Measurements from ENCODE around the gene BCLAF3. TPM values are rescaled to one million over a fixed set of nuclear protein-coding genes. Genes with fewer than 3 reads are reported as not detected.

BCLAF3 gene
- total RNA-seq: 5.4 and 6.2 TPM in 2 replicates

GRCh38 chrX:19990556-19991349 is at the start of gene BCLAF3:
Gene BCLAF3, minus strand, starts transcription at chrX:19991061. Its CDS starts 20,797 bp downstream, at chrX:19970264.
- DNase-seq (ENCODE audit: low spot score): peak; percentile 81
- Mint-ChIP-seq H3K9me3 (no peaks in the 10 kb centered on the region), H3K4me3 (peak within 1 kb of the TSS; percentile 94), H3K27me3 (ENCODE audit: insufficient read depth) (peaks cover 3% of the 10 kb centered on the region), H3K36me3 (ENCODE audit: low read depth) (peaks cover under 1% of the 10 kb centered on the region), H3K27ac (peak within 1 kb of the TSS; percentile 89), H3K4me1 (ENCODE audit: low read depth) (peaks cover 17% of the 10 kb centered on the region)
- intact Hi-C loops (cut with micrococcal nuclease): loop anchor here (1.0 to 10.0 kb wide), 11 partner anchors 26 to 1566 kb away; partner anchors contain the start of genes CDKL5, EIF1AX and PDHA1

GRCh38 chrX:20038966-20039365 is 48.1 kb upstream of the BCLAF3 start:
- intact Hi-C loops (cut with micrococcal nuclease): no loop called here
- DNase-seq (ENCODE audit: low spot score): no peak
- peaks cover 1% of the 10 kb centered on the region for H3K27me3 Mint-ChIP-seq (ENCODE audit: insufficient read depth)
- no peak overlapping the region for H3K27ac Mint-ChIP-seq
- no peaks in the 10 kb centered on the region for H3K36me3 Mint-ChIP-seq (ENCODE audit: low read depth)
- no peaks in the 10 kb centered on the region for H3K4me1 Mint-ChIP-seq (ENCODE audit: low read depth)
- no peak overlapping the region for H3K4me3 Mint-ChIP-seq
- H3K9me3 Mint-ChIP-seq: no peaks in the 10 kb centered on the region

- intact Hi-C loops (cut with micrococcal nuclease): no loop called here
- H3K4me3 Mint-ChIP-seq: no peak overlapping the region
- no peaks in the 10 kb centered on the region for H3K36me3 Mint-ChIP-seq (ENCODE audit: low read depth)
- no peaks in the 10 kb centered on the region for H3K4me1 Mint-ChIP-seq (ENCODE audit: low read depth)
- no peaks in the 10 kb centered on the region for H3K9me3 Mint-ChIP-seq
- H3K27ac Mint-ChIP-seq: no peak overlapping the region
- DNase-seq (ENCODE audit: low spot score): no peak
- no peaks in the 10 kb centered on the region for H3K27me3 Mint-ChIP-seq (ENCODE audit: insufficient read depth)
Observed at GRCh38 chrX:20037186-20037585, 46.3 kb upstream of the BCLAF3 start.

- Mint-ChIP-seq H3K27me3 (ENCODE audit: insufficient read depth) (no peaks in the 10 kb centered on the region), H3K36me3 (ENCODE audit: low read depth) (no peaks in the 10 kb centered on the region), H3K27ac (no peak overlapping the region), H3K9me3 (no peaks in the 10 kb centered on the region), H3K4me3 (no peak overlapping the region), H3K4me1 (ENCODE audit: low read depth) (no peaks in the 10 kb centered on the region)
- no peak for DNase-seq (ENCODE audit: low spot score)
- intact Hi-C loops (cut with micrococcal nuclease): no loop called here
Observed at GRCh38 chrX:20032201-20032600, 41.3 kb upstream of the BCLAF3 start.

GRCh38 chrX:20029728-20030127 is 38.9 kb upstream of the BCLAF3 start:
- intact Hi-C loops (cut with micrococcal nuclease): no loop called here
- H3K4me1 Mint-ChIP-seq (ENCODE audit: low read depth): no peaks in the 10 kb centered on the region
- H3K9me3 Mint-ChIP-seq: no peaks in the 10 kb centered on the region
- no peak overlapping the region for H3K27ac Mint-ChIP-seq
- no peaks in the 10 kb centered on the region for H3K27me3 Mint-ChIP-seq (ENCODE audit: insufficient read depth)
- no peak overlapping the region for H3K4me3 Mint-ChIP-seq
- no peak for DNase-seq (ENCODE audit: low spot score)
- no peaks in the 10 kb centered on the region for H3K36me3 Mint-ChIP-seq (ENCODE audit: low read depth)

GRCh38 chrX:20028588-20028987 is 37.7 kb upstream of the BCLAF3 start:
- Mint-ChIP-seq H3K36me3 (ENCODE audit: low read depth) (no peaks in the 10 kb centered on the region), H3K4me3 (no peak overlapping the region), H3K9me3 (no peaks in the 10 kb centered on the region), H3K27ac (no peak overlapping the region), H3K27me3 (ENCODE audit: insufficient read depth) (no peaks in the 10 kb centered on the region), H3K4me1 (ENCODE audit: low read depth) (no peaks in the 10 kb centered on the region)
- intact Hi-C loops (cut with micrococcal nuclease): no loop called here
- DNase-seq (ENCODE audit: low spot score): no peak

GRCh38 chrX:20026278-20026677 is 35.4 kb upstream of the BCLAF3 start:
- no peak overlapping the region for H3K27ac Mint-ChIP-seq
- H3K4me3 Mint-ChIP-seq: no peak overlapping the region
- no peaks in the 10 kb centered on the region for H3K9me3 Mint-ChIP-seq
- no peaks in the 10 kb centered on the region for H3K4me1 Mint-ChIP-seq (ENCODE audit: low read depth)
- intact Hi-C loops (cut with micrococcal nuclease): no loop called here
- H3K36me3 Mint-ChIP-seq (ENCODE audit: low read depth): no peaks in the 10 kb centered on the region
- DNase-seq (ENCODE audit: low spot score): no peak
- H3K27me3 Mint-ChIP-seq (ENCODE audit: insufficient read depth): no peaks in the 10 kb centered on the region

GRCh38 chrX:20019672-20020365 is 29.0 kb upstream of the BCLAF3 start:
- no peaks in the 10 kb centered on the region for H3K36me3 Mint-ChIP-seq (ENCODE audit: low read depth)
- peaks cover 10% of the 10 kb centered on the region for H3K9me3 Mint-ChIP-seq
- no peak for DNase-seq (ENCODE audit: low spot score)
- intact Hi-C loops (cut with micrococcal nuclease): no loop called here
- no peaks in the 10 kb centered on the region for H3K4me1 Mint-ChIP-seq (ENCODE audit: low read depth)
- no peaks in the 10 kb centered on the region for H3K27me3 Mint-ChIP-seq (ENCODE audit: insufficient read depth)
- H3K4me3 Mint-ChIP-seq: no peak overlapping the region
- no peak overlapping the region for H3K27ac Mint-ChIP-seq

- intact Hi-C loops (cut with micrococcal nuclease): no loop called here
- Mint-ChIP-seq H3K36me3 (ENCODE audit: low read depth) (no peaks in the 10 kb centered on the region), H3K4me1 (ENCODE audit: low read depth) (no peaks in the 10 kb centered on the region), H3K27ac (no peak overlapping the region), H3K9me3 (peaks cover 15% of the 10 kb centered on the region), H3K27me3 (ENCODE audit: insufficient read depth) (no peaks in the 10 kb centered on the region), H3K4me3 (no peak overlapping the region)
- DNase-seq (ENCODE audit: low spot score): no peak
Observed at GRCh38 chrX:20016616-20016945, 25.7 kb upstream of the BCLAF3 start.

- H3K27me3 Mint-ChIP-seq (ENCODE audit: insufficient read depth): no peaks in the 10 kb centered on the region
- intact Hi-C loops (cut with micrococcal nuclease): no loop called here
Observed at GRCh38 chrX:20015945-20016615, 25.2 kb upstream of the BCLAF3 start.

GRCh38 chrX:20015422-20015821 is 24.6 kb upstream of the BCLAF3 start:
- intact Hi-C loops (cut with micrococcal nuclease): no loop called here
- no peak for DNase-seq (ENCODE audit: low spot score)
- peaks cover 15% of the 10 kb centered on the region for H3K9me3 Mint-ChIP-seq
- no peak overlapping the region for H3K4me3 Mint-ChIP-seq
- H3K4me1 Mint-ChIP-seq (ENCODE audit: low read depth): no peaks in the 10 kb centered on the region
- H3K27me3 Mint-ChIP-seq (ENCODE audit: insufficient read depth): no peaks in the 10 kb centered on the region
- H3K36me3 Mint-ChIP-seq (ENCODE audit: low read depth): no peaks in the 10 kb centered on the region
- H3K27ac Mint-ChIP-seq: no peak overlapping the region

More at GRCh38 chrX:20015945-20016615, 25.2 kb upstream of the BCLAF3 start:
- H3K27ac Mint-ChIP-seq: no peak overlapping the region
- no peaks in the 10 kb centered on the region for H3K36me3 Mint-ChIP-seq (ENCODE audit: low read depth)
- H3K9me3 Mint-ChIP-seq: peaks cover 15% of the 10 kb centered on the region
- DNase-seq (ENCODE audit: low spot score): no peak
- no peak overlapping the region for H3K4me3 Mint-ChIP-seq
- no peaks in the 10 kb centered on the region for H3K4me1 Mint-ChIP-seq (ENCODE audit: low read depth)

- Mint-ChIP-seq H3K4me1 (ENCODE audit: low read depth) (no peaks in the 10 kb centered on the region), H3K27ac (no peak overlapping the region), H3K36me3 (ENCODE audit: low read depth) (no peaks in the 10 kb centered on the region), H3K4me3 (no peak overlapping the region), H3K27me3 (ENCODE audit: insufficient read depth) (no peaks in the 10 kb centered on the region), H3K9me3 (peaks cover 15% of the 10 kb centered on the region)
- DNase-seq (ENCODE audit: low spot score): no peak
- intact Hi-C loops (cut with micrococcal nuclease): no loop called here
Observed at GRCh38 chrX:20011608-20012007, 20.7 kb upstream of the BCLAF3 start.
